Peyer's patch (tissue), 4 donors: ENCODE results near the gene IQCN. TPM values are rescaled to one million over a fixed set of nuclear protein-coding genes. Genes with fewer than 3 reads are reported as not detected.
A peak's percentile ranks its signal among the peaks of the same experiment; 100 is the strongest.

ENCODE experiments used
- DNase-seq, 3 donors: peaks; one replicate each; pipeline ENCODE4 v3.0.0-alpha.2; 2017 to 2019
- H3K27ac ChIP-seq, 4 donors: fragments of 200-600 bp; sonication (generic); one replicate each; pipeline ENCODE4 v1.5.1; 2016 to 2019
- H3K27me3 ChIP-seq, 2 donors: fragments of 200-600 bp; sonication (generic); one replicate each; pipeline ENCODE4 v1.5.1; 2019
- H3K36me3 ChIP-seq, 3 donors: fragments of 200-600 bp; sonication (generic); one replicate each; pipeline ENCODE4 v1.5.1; 2016 to 2019
- H3K4me1 ChIP-seq, 4 donors: fragments of 200-600 bp; sonication (generic); one replicate each; pipeline ENCODE4 v1.5.1; 2016 to 2019
- H3K4me3 ChIP-seq, 4 donors: fragments of 200-600 bp; sonication (generic); 1 replicate in 3 of 4; 2 replicates in 1 of 4; pipeline ENCODE4 v1.5.1; 2016 to 2019; ENCODE audit warnings: mild to moderate bottlenecking in 1 of 4
- H3K9me3 ChIP-seq, 4 donors: fragments of 200-600 bp; sonication (generic); one replicate each; pipeline ENCODE4 v1.5.1; 2016 to 2019; ENCODE audit warnings: mild to moderate bottlenecking in 1 of 4
- POLR2A ChIP-seq, 2 donors: fragments of 450-650 bp; IDR thresholded peaks; one replicate each; pipeline ENCODE4 v1.5.1; 2017; ENCODE audit warnings: antibody characterized with exemption in 2 of 2, mild to moderate bottlenecking in 2 of 2, moderate library complexity in 2 of 2
- total RNA-seq, 4 donors: library from RNA; depleted of rRNA; stranded (reverse); fragments of >200 nt; gene quantifications; one replicate each; pipeline ENCODE4 v1.1.0, GENCODE V29; 2016
- TF ChIP-seq, protein P1 (sequence below), 6 experiments: fragments of 450-650 bp in 4 of 6; fragments of 200-600 bp in 2 of 6; sonication (generic) in 1 of 6; IDR thresholded peaks; one replicate each; pipeline ENCODE4 v1.5.1; 2017 to 2019; ENCODE audit warnings: antibody characterized with exemption in 6 of 6, mild to moderate bottlenecking in 3 of 6, moderate library complexity in 1 of 6

The IQCN gene
- total RNA-seq, 4 donors from 2014 or later = 7.4 to 40.2 (median 17.0) TPM

DNA sequence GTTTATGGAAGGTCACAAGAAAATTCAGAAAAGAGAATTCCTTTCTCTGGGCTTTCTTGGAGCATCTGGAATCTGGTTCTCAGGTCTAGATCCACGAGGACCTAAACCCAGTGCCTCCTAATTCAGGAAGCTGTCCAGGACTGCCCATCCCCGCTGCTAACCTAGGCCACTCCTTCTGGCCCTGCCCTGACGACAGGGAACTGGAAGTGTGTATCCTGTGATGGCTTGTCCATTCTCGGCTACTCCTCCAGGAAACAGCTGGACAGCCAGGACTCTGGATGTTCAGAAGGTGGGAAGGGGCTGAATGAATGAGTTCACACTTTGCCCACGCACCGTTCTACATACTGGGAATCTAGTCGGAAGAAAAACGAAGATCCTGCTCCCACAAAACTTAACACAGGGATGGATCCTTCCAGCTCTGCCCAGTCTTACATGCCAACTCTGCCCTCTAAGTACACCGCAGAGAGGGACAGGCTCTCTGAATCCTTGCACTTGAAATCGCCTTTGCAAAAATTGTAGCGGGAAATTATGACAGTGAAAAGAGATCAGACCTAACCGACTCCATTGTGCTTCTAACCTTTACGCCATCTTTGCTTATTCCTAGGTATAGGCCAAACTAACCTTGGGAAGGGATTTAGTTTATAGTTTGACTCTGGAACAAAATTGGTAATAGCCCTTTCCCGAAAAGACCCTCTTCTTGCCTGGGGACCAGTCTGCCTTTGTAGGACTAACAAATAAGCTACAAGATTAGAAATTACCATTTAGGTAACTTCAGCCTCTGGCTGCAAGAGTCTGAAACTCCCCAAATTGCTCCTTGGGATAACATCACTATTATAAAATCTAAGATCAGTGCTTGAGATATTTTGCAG, 46.8 kb upstream of the IQCN start:
- H3K9me3 ChIP-seq = no peaks in the 10 kb centered on the region
- no peaks in the 10 kb centered on the region for H3K27me3 ChIP-seq
- TF ChIP-seq, protein P1, sequence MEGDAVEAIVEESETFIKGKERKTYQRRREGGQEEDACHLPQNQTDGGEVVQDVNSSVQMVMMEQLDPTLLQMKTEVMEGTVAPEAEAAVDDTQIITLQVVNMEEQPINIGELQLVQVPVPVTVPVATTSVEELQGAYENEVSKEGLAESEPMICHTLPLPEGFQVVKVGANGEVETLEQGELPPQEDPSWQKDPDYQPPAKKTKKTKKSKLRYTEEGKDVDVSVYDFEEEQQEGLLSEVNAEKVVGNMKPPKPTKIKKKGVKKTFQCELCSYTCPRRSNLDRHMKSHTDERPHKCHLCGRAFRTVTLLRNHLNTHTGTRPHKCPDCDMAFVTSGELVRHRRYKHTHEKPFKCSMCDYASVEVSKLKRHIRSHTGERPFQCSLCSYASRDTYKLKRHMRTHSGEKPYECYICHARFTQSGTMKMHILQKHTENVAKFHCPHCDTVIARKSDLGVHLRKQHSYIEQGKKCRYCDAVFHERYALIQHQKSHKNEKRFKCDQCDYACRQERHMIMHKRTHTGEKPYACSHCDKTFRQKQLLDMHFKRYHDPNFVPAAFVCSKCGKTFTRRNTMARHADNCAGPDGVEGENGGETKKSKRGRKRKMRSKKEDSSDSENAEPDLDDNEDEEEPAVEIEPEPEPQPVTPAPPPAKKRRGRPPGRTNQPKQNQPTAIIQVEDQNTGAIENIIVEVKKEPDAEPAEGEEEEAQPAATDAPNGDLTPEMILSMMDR (IDR thresholded peaks at IDR 0.05) = no peak
- peak; percentile 80 to 91 for TF ChIP-seq POLR2A (IDR thresholded peaks at IDR 0.05)
- H3K36me3 ChIP-seq = no peaks in the 10 kb centered on the region
- peak in 2 of 3 donors; percentile 84 to 86 for DNase-seq
- peak overlapping the region; percentile 88 to 97 (median 94) for H3K27ac ChIP-seq
- H3K4me1 ChIP-seq = peaks cover 16 to 65% (median 39%) of the 10 kb centered on the region in 4 donors
- H3K4me3 ChIP-seq = peak overlapping the region in 2 of 4 donors; percentile 67 to 77

DNA sequence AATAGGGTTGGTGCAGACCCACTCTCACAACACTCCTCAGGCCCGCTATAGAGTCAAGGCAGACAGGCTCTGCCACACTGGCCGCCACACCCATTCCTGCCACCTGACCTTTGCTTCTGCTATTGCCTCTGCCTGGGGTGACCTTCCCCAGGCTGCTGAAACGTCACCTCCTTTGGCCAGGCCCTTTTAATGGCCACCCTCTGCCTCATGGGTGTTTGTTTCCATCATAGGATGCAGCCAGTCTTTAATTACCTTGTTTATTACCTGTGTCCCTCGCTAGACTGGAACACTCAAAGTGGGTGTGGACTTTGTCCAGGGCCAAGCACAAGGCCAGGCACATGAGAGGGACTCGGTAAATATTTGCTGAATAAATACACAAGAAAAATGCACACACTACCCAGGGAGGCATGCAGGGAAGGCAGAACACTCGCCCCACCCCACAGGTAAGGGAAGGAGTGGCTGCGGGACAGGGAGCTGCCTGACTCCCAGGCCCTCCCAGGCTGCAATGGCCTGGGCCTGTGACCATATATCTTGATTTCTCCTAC, 45.4 kb upstream of the IQCN start:
- TF ChIP-seq, protein P1 (IDR thresholded peaks at IDR 0.05) = no peak
- TF ChIP-seq POLR2A (IDR thresholded peaks at IDR 0.05) = peak; percentile 79 to 92
- Histone ChIP-seq H3K4me1 (peaks cover 16 to 65% (median 39%) of the 10 kb centered on the region in 4 donors), H3K27ac (peak overlapping the region; percentile 14 to 97 (median 94)), H3K4me3 (peak overlapping the region in 2 of 4 donors; percentile 22 to 23), H3K9me3 (no peaks in the 10 kb centered on the region), H3K27me3 (no peaks in the 10 kb centered on the region), H3K36me3 (no peaks in the 10 kb centered on the region)
- DNase-seq = peak in 2 of 3 donors; percentile 90

DNA sequence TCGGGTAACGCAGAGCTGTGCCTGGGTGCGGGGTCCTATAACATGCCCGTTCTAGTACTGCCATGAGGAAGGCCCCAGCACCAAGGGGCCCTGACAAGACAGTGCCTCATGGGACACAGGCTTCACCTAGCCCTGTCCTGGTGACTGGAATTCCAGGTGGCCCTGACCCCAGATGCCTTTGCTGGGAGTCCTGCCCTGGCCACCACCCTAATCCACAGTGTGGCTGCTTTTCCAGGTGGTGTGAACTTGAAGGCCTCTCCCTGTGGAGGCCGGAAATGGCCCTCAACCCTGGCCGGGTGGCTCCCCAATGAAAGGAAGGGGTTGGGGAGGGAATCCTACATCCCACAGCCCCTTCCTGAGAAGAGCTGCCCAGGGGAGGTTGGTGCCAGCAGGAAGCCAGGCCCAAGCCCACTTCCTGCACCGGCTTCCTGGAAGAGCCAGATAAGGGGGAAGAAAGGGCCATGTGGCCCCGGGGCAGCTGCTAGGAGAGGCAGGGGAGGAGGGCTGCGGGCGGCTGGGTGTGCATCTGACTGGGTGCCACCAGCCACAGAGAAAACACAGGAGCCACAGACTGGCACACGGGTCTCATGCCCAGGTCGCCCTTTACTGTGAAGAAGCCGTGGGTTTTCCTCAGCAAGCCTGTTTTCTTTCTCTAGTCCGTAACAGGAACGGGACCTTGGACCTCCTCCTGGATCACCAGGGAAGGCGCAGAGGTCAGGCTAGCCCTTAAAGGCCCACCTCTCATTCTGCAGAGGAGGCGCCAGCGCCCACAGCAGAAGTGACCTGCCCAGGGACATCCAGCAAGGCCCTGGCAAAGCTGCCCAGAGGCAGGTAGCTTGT, 43.9 kb upstream of the IQCN start:
- Histone ChIP-seq H3K4me1 (peaks cover 13 to 53% (median 32%) of the 10 kb centered on the region in 4 donors), H3K9me3 (no peaks in the 10 kb centered on the region), H3K27ac (peak overlapping the region; percentile 56 to 97 (median 94)), H3K36me3 (peaks cover 0 to 6% (median 0%) of the 10 kb centered on the region in 3 donors), H3K4me3 (peak overlapping the region in 2 of 4 donors; percentile 13 to 21), H3K27me3 (no peaks in the 10 kb centered on the region)
- peak in 2 of 3 donors; percentile 45 to 76 for DNase-seq
- TF ChIP-seq, protein P1 (IDR thresholded peaks at IDR 0.05) = no peak
- peak in 1 of 2 donors; percentile 39 for TF ChIP-seq POLR2A (IDR thresholded peaks at IDR 0.05)

DNA sequence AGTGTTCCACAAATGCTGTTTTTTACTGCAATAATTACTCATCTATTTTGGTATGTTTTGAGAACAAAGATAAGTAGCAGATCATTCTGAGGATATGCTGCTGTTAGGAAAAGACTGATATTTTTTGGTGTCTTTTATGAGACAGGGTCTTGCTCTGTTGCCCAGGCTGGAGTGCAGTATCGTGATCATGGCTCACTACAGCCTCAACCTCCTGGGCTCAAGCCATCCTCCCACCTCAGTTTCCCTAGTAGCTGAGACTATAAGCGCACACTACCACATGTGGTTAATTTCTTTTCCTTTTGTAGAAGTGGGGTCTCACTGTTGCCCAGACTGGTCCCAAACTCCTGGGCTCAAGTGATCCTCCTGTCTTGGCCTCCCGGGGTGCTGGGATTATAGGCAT, 39.1 kb upstream of the IQCN start:
- H3K27ac ChIP-seq = peak overlapping the region in 2 of 4 donors; percentile 85 to 91
- no peak for DNase-seq
- no peaks in the 10 kb centered on the region for H3K27me3 ChIP-seq
- TF ChIP-seq, protein P1 (IDR thresholded peaks at IDR 0.05) = no peak
- TF ChIP-seq POLR2A (IDR thresholded peaks at IDR 0.05) = no peak
- peaks cover 5 to 47% (median 14%) of the 10 kb centered on the region in 4 donors for H3K4me1 ChIP-seq
- H3K4me3 ChIP-seq = no peak overlapping the region
- peaks cover 0 to 35% (median 0%) of the 10 kb centered on the region in 3 donors for H3K36me3 ChIP-seq
- no peaks in the 10 kb centered on the region for H3K9me3 ChIP-seq

DNA sequence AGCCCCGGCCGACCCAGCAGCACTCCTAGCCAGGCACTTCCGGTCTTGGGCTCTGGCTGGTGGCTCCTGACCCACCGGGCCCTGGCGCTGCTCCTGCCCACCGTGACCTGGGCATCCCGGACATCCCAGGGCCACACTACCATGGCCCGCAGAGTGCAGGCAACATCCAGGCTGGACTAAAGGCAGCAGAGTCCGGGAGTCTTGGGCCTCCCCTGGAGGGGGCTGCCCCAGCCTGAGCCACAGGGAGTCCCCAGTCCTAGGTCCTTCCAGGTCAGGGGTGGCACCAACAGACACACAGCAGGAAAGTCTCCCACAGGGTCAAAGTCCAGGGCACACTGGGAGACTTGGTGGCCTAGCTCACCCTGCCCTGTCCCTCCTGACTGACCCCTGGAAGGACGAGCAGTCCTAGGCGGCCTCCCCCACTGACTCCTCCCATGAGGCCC, 37.9 kb upstream of the IQCN start:
- Histone ChIP-seq H3K27me3 (no peaks in the 10 kb centered on the region), H3K4me3 (no peak overlapping the region), H3K4me1 (peaks cover 0 to 35% (median 8%) of the 10 kb centered on the region in 4 donors), H3K9me3 (no peaks in the 10 kb centered on the region), H3K36me3 (peaks cover 0 to 35% (median 0%) of the 10 kb centered on the region in 3 donors), H3K27ac (peak overlapping the region in 3 of 4 donors; percentile 78 to 91 (median 85))
- DNase-seq = peak in 2 of 3 donors; percentile 73 to 75
- TF ChIP-seq POLR2A (IDR thresholded peaks at IDR 0.05) = no peak
- TF ChIP-seq, protein P1 (IDR thresholded peaks at IDR 0.05) = no peak
